ENCODE measurements around the gene SERPINB8. TPM values are rescaled to one million over a fixed set of nuclear protein-coding genes. Genes with fewer than 3 reads are reported as not detected.

SERPINB8 gene
- total and polyA plus RNA-seq, 2 of the 13 experiments (the other 11 are each of a cell fraction or from before 2014, with no cell fraction given), result 0.95 to 2.2 TPM

DNA sequence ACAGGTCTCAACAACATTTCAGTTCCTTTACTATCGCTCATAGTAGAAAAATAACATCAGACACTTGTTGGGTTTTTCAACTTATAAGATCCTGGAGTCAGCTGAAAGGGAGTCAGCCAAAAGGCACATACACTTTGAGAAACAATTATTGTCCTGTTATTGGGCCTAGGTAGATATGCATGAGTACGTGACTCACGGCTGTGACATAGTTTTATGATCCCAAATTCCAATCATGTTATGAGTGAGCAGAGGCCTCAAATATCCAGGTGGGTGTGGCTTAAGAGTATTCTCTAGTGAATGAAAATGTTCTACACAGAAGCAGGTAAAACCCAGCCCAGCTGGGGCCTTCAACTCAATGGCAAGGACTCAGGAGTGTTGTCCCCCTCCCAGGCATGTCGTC, 27.2 kb downstream of the SERPINB8 start (continued):
- TF ChIP-seq, protein P1, sequence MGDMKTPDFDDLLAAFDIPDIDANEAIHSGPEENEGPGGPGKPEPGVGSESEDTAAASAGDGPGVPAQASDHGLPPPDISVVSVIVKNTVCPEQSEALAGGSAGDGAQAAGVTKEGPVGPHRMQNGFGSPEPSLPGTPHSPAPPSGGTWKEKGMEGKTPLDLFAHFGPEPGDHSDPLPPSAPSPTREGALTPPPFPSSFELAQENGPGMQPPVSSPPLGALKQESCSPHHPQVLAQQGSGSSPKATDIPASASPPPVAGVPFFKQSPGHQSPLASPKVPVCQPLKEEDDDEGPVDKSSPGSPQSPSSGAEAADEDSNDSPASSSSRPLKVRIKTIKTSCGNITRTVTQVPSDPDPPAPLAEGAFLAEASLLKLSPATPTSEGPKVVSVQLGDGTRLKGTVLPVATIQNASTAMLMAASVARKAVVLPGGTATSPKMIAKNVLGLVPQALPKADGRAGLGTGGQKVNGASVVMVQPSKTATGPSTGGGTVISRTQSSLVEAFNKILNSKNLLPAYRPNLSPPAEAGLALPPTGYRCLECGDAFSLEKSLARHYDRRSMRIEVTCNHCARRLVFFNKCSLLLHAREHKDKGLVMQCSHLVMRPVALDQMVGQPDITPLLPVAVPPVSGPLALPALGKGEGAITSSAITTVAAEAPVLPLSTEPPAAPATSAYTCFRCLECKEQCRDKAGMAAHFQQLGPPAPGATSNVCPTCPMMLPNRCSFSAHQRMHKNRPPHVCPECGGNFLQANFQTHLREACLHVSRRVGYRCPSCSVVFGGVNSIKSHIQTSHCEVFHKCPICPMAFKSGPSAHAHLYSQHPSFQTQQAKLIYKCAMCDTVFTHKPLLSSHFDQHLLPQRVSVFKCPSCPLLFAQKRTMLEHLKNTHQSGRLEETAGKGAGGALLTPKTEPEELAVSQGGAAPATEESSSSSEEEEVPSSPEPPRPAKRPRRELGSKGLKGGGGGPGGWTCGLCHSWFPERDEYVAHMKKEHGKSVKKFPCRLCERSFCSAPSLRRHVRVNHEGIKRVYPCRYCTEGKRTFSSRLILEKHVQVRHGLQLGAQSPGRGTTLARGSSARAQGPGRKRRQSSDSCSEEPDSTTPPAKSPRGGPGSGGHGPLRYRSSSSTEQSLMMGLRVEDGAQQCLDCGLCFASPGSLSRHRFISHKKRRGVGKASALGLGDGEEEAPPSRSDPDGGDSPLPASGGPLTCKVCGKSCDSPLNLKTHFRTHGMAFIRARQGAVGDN (CRISPR knock-in tag; IDR thresholded peaks at IDR 0.05), result no peak
- no peak for TF ChIP-seq CEBPB (IDR thresholded peaks at IDR 0.05; ENCODE audit: borderline replicate concordance, low read depth, low read length)
- TF ChIP-seq FOXP1 (IDR thresholded peaks at IDR 0.05), result no peak
- TF ChIP-seq FOXP1 (CRISPR knock-in tag; IDR thresholded peaks at IDR 0.05), result no peak

DNA sequence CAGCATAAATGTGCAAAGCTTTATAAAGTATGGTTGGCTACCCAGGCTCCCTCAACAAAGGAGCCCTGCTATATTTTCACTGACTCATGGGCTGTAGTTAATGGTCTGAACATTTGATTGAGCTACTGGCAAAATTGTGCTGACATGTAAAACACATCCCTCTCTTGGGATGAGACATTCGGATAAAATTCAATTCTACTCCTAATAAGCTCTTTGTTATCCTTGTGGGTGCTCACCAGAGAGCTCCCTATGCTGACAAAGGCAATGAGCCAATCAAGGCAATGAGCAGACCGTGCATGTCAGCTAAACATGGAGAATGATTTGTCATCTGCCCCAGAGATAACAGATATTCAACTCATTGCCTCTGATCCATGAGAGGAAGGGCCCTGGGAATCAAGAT, 27.7 kb downstream of the SERPINB8 start:
- in situ Hi-C loops (cut with HindIII; ENCODE audit: extremely low pct_ligation_motif_present, low pct_unique_long_range_greater_than_20kb), result no loop called here
- no TSS peak for BruUV-seq (replicated peaks)
- CTCF ChIA-PET (ENCODE audit: low intra/inter-chr PET ratio, low total read pairs), result no interaction called here

More for the DNA sequence above, 27.7 kb downstream of the SERPINB8 start:
- H3K27me3 ChIP-seq (ENCODE audit: control insufficient read depth in 1 of 2, insufficient read depth in 2 of 2, low read length in 2 of 2), result no peaks in the 10 kb centered on the region
- TF ChIP-seq ATAD3A (CRISPR knock-in tag; IDR thresholded peaks at IDR 0.05), result no peak
- TF ChIP-seq RAD21 (CRISPR knock-in tag; IDR thresholded peaks at IDR 0.05), result no peak
- TF ChIP-seq, protein P2, sequence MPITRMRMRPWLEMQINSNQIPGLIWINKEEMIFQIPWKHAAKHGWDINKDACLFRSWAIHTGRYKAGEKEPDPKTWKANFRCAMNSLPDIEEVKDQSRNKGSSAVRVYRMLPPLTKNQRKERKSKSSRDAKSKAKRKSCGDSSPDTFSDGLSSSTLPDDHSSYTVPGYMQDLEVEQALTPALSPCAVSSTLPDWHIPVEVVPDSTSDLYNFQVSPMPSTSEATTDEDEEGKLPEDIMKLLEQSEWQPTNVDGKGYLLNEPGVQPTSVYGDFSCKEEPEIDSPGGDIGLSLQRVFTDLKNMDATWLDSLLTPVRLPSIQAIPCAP (CRISPR knock-in tag; IDR thresholded peaks at IDR 0.05; ENCODE audit: low read depth), result no peak
- TF ChIP-seq U2AF1 (optimal IDR thresholded peaks at IDR 0.05; ENCODE audit: low read depth, low read length), result no peak
- TF ChIP-seq SNAPC2 (CRISPR knock-in tag; IDR thresholded peaks at IDR 0.05), result no peak
- no peak for TF ChIP-seq ZKSCAN5 (CRISPR knock-in tag; IDR thresholded peaks at IDR 0.05)
- TF ChIP-seq, protein P3, sequence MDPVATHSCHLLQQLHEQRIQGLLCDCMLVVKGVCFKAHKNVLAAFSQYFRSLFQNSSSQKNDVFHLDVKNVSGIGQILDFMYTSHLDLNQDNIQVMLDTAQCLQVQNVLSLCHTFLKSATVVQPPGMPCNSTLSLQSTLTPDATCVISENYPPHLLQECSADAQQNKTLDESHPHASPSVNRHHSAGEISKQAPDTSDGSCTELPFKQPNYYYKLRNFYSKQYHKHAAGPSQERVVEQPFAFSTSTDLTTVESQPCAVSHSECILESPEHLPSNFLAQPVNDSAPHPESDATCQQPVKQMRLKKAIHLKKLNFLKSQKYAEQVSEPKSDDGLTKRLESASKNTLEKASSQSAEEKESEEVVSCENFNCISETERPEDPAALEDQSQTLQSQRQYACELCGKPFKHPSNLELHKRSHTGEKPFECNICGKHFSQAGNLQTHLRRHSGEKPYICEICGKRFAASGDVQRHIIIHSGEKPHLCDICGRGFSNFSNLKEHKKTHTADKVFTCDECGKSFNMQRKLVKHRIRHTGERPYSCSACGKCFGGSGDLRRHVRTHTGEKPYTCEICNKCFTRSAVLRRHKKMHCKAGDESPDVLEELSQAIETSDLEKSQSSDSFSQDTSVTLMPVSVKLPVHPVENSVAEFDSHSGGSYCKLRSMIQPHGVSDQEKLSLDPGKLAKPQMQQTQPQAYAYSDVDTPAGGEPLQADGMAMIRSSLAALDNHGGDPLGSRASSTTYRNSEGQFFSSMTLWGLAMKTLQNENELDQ (CRISPR knock-in tag; IDR thresholded peaks at IDR 0.05; ENCODE audit: borderline replicate concordance), result no peak
- no peak for TF ChIP-seq ZNF850 (CRISPR knock-in tag; conservative IDR thresholded peaks at IDR 0.05)
- TF ChIP-seq ZNF329 (CRISPR knock-in tag; IDR thresholded peaks at IDR 0.05; ENCODE audit: low read depth), result no peak
- no peak for TF ChIP-seq EED (CRISPR knock-in tag; IDR thresholded peaks at IDR 0.05)
- no peak for TF ChIP-seq ELF4 (CRISPR knock-in tag; IDR thresholded peaks at IDR 0.05; ENCODE audit: borderline replicate concordance)
- TF ChIP-seq ZNF138 (CRISPR knock-in tag; IDR thresholded peaks at IDR 0.05; ENCODE audit: low read depth), result no peak
- no peaks in the 10 kb centered on the region for H3K9me3 ChIP-seq (ENCODE audit: low read length)
- H3K27ac ChIP-seq (ENCODE audit: extremely low read length, insufficient read depth, low read length), result no peak overlapping the region
- POLR2A ChIA-PET, result no interaction called here
- no peak overlapping the region for H2AFZ ChIP-seq (ENCODE audit: low read length)
- no peaks in the 10 kb centered on the region for H3K36me3 ChIP-seq (replicated peaks in 1 of 2; ENCODE audit: control insufficient read depth in 1 of 2, insufficient read depth in 2 of 2, low read length in 2 of 2)
- no peaks in the 10 kb centered on the region for H3K79me2 ChIP-seq (ENCODE audit: insufficient read depth, low read length)
- no peak overlapping the region for H3K4me2 ChIP-seq (ENCODE audit: low read depth, low read length)
- DNase-seq (ENCODE audit: low spot score) (no peak), FAIRE-seq (no peak), ATAC-seq (no peak)
- intact Hi-C loops (cut with micrococcal nuclease; ENCODE audit: unreplicated experiment), result no loop called here
- H3K9ac ChIP-seq (ENCODE audit: insufficient read depth, low read depth, low read length), result no peak overlapping the region
- no peak overlapping the region for H3K4me3 ChIP-seq (replicated peaks in 1 of 3; ENCODE audit: insufficient read depth in 1 of 3, low read depth in 2 of 3, low read length in 3 of 3)
- WGBS (ENCODE audit: low lambda C conversion rate), result 0% methylated on average over 2 of the region's 2 CpGs
- H4K20me1 ChIP-seq (ENCODE audit: insufficient read depth, low read length), result no peaks in the 10 kb centered on the region
- H3K4me1 ChIP-seq (ENCODE audit: insufficient read depth, low read length), result no peaks in the 10 kb centered on the region
